Measurements from ENCODE around the gene STARD8. TPM values are rescaled to one million over a fixed set of nuclear protein-coding genes. Genes with fewer than 3 reads are reported as not detected.
"Not testable (repeated sequence)": the region's sequence is repeated elsewhere in the genome, so short reads cannot be mapped to it uniquely, and the experiment has no call there.

Gene STARD8
- polyA plus RNA-seq, 1 donor, result 23.5 TPM

- no peak for DNase-seq (ENCODE audit: low read depth)
Observed at GRCh38 chrX:68659385-68659784, 11.9 kb downstream of the STARD8 start.

- DNase-seq (ENCODE audit: low read depth), result no peak
Observed at GRCh38 chrX:68659786-68660185, 12.3 kb downstream of the STARD8 start.

- no peak for DNase-seq (ENCODE audit: low read depth)
Observed at GRCh38 chrX:68660746-68661145, 13.3 kb downstream of the STARD8 start.

GRCh38 chrX:68665502-68665901 is 18.0 kb downstream of the STARD8 start:
- DNase-seq (ENCODE audit: low read depth), result no peak

GRCh38 chrX:68666580-68666979 is 19.1 kb downstream of the STARD8 start:
- no peak for DNase-seq (ENCODE audit: low read depth)

GRCh38 chrX:68669094-68669860 is 21.8 kb downstream of the STARD8 start:
- DNase-seq (ENCODE audit: low read depth), result no peak

GRCh38 chrX:68669871-68670270 is 22.4 kb downstream of the STARD8 start:
- no peak for DNase-seq (ENCODE audit: low read depth)

GRCh38 chrX:68671221-68671620 is 23.8 kb downstream of the STARD8 start:
- DNase-seq (ENCODE audit: low read depth), result no peak

- no peak for DNase-seq (ENCODE audit: low read depth)
Observed at GRCh38 chrX:68672581-68673318, 25.3 kb downstream of the STARD8 start.

GRCh38 chrX:68675571-68675970 is 28.1 kb downstream of the STARD8 start:
- DNase-seq (ENCODE audit: low read depth), result no peak

- no peak for DNase-seq (ENCODE audit: low read depth)
Observed at GRCh38 chrX:68676335-68676734, 28.9 kb downstream of the STARD8 start.

- DNase-seq (ENCODE audit: low read depth), result no peak
Observed at GRCh38 chrX:68677998-68678397, 30.5 kb downstream of the STARD8 start.

GRCh38 chrX:68681443-68681941 is 34.0 kb downstream of the STARD8 start:
- no peak for DNase-seq (ENCODE audit: low read depth)

- DNase-seq (ENCODE audit: low read depth), result no peak
Observed at GRCh38 chrX:68682790-68683189, 35.3 kb downstream of the STARD8 start.

- DNase-seq (ENCODE audit: low read depth), result no peak
Observed at GRCh38 chrX:68683580-68683979, 36.1 kb downstream of the STARD8 start.

- DNase-seq (ENCODE audit: low read depth), result no peak
Observed at GRCh38 chrX:68684291-68684918, 36.9 kb downstream of the STARD8 start.

GRCh38 chrX:68684919-68685304 is 37.4 kb downstream of the STARD8 start:
- DNase-seq (ENCODE audit: low read depth), result no peak

- no peak for DNase-seq (ENCODE audit: low read depth)
Observed at GRCh38 chrX:68685685-68686084, 38.2 kb downstream of the STARD8 start.

GRCh38 chrX:68686097-68686977 is 38.9 kb downstream of the STARD8 start:
- DNase-seq (ENCODE audit: low read depth), result no peak

GRCh38 chrX:68688931-68689330 is 41.5 kb downstream of the STARD8 start:
- DNase-seq (ENCODE audit: low read depth), result not testable (repeated sequence)

- DNase-seq (ENCODE audit: low read depth), result no peak
Observed at GRCh38 chrX:68690936-68691501, 43.6 kb downstream of the STARD8 start.

All from forelimb muscle (tissue), 1 donor.